HG03280 (cell line): ENCODE results near the gene PHACTR2.
"Not testable (repeated sequence)": the region's sequence is repeated elsewhere in the genome, so short reads cannot be mapped to it uniquely, and the experiment has no call there.

Experiments used
- ATAC-seq: cut with Tn5 transposase; IDR thresholded peaks from one replicate; pipeline ENCODE4 v1.9.1; 2021; ENCODE audit warnings: mild to moderate bottlenecking, moderate library complexity; ENCODE audit not compliant: unreplicated experiment

Gene PHACTR2

GRCh38 chr6:143677891-143678791 lies at the start of gene PHACTR2:
TSS of gene PHACTR2 (plus strand) at chr6:143677965. CDS start at chr6:143678164, 199 bp downstream.
- ATAC-seq = no peak

- no peak for ATAC-seq
Measured at GRCh38 chr6:143629104-143630080, 48.4 kb upstream of the PHACTR2 start.

- ATAC-seq = not testable (repeated sequence)
Measured at GRCh38 chr6:143631196-143631595, 46.6 kb upstream of the PHACTR2 start.

GRCh38 chr6:143632894-143633293 lies 44.9 kb upstream of the PHACTR2 start:
- ATAC-seq = no peak

- ATAC-seq = no peak
Measured at GRCh38 chr6:143634486-143634885, 43.3 kb upstream of the PHACTR2 start.

GRCh38 chr6:143637691-143638090 lies 40.1 kb upstream of the PHACTR2 start:
- no peak for ATAC-seq

GRCh38 chr6:143642403-143642802 lies 35.4 kb upstream of the PHACTR2 start:
- no peak for ATAC-seq

- ATAC-seq = no peak
Measured at GRCh38 chr6:143647191-143647590, 30.6 kb upstream of the PHACTR2 start.

- no peak for ATAC-seq
Measured at GRCh38 chr6:143647732-143648131, 30.0 kb upstream of the PHACTR2 start.

GRCh38 chr6:143649319-143649718 lies 28.4 kb upstream of the PHACTR2 start:
- not testable (repeated sequence) for ATAC-seq

- not testable (repeated sequence) for ATAC-seq
Measured at GRCh38 chr6:143651328-143651727, 26.4 kb upstream of the PHACTR2 start.

- ATAC-seq = no peak
Measured at GRCh38 chr6:143652841-143653331, 24.9 kb upstream of the PHACTR2 start.

GRCh38 chr6:143655541-143655940 lies 22.2 kb upstream of the PHACTR2 start:
- ATAC-seq = no peak

GRCh38 chr6:143656026-143656425 lies 21.7 kb upstream of the PHACTR2 start:
- no peak for ATAC-seq

GRCh38 chr6:143657809-143658208 lies 20.0 kb upstream of the PHACTR2 start:
- no peak for ATAC-seq

GRCh38 chr6:143660170-143660569 lies 17.6 kb upstream of the PHACTR2 start:
- not testable (repeated sequence) for ATAC-seq

- no peak for ATAC-seq
Measured at GRCh38 chr6:143664171-143664570, 13.6 kb upstream of the PHACTR2 start.

- not testable (repeated sequence) for ATAC-seq
Measured at GRCh38 chr6:143666007-143666406, 11.8 kb upstream of the PHACTR2 start.

- not testable (repeated sequence) for ATAC-seq
Measured at GRCh38 chr6:143669483-143669882, 8.3 kb upstream of the PHACTR2 start.

- ATAC-seq = no peak
Measured at GRCh38 chr6:143673669-143674068, 4.1 kb upstream of the PHACTR2 start.
